Measurements from ENCODE around the gene PHF12. TPM values are rescaled to one million over a fixed set of nuclear protein-coding genes. Genes with fewer than 3 reads are reported as not detected.
"Not testable (repeated sequence)": the region's sequence is repeated elsewhere in the genome, so short reads cannot be mapped to it uniquely, and the experiment has no call there.

Gene PHF12
- total RNA-seq, 1 donor from 2014 or later: 16.8 TPM

DNA sequence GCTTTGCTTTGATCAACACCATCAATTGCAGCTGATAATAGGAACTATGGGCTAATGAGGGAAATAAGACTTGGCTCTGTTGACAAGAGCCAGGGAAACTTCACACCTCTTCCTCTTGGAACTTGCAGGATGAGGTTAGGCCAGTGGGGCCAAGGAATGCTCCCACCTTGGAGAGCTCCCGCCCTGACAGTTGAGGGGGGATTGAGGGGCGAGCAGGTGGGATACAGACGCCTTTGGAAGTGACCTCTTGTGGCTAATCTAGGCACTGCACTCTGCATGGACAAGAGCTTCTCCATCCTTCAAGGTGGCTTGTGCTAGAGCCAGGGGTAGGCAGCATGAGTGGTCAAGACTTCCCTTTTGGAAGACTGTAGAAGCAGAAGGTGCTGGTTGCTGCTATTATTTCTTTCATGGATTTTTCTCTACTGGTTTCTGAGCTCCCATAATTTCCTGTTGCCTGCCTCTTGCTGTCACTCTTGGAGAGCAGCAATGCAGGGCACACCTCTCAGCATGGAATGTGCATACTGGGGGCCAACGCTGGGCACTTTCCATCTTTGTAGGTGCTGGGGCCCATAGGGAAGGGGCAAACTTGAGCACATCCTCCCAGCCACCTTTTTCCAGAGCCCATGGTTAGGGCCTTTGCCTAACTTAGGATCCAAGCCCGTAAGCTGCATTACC is 2.3 kb upstream of the PHF12 start:
- peak; percentile 79 for DNase-seq

DNA sequence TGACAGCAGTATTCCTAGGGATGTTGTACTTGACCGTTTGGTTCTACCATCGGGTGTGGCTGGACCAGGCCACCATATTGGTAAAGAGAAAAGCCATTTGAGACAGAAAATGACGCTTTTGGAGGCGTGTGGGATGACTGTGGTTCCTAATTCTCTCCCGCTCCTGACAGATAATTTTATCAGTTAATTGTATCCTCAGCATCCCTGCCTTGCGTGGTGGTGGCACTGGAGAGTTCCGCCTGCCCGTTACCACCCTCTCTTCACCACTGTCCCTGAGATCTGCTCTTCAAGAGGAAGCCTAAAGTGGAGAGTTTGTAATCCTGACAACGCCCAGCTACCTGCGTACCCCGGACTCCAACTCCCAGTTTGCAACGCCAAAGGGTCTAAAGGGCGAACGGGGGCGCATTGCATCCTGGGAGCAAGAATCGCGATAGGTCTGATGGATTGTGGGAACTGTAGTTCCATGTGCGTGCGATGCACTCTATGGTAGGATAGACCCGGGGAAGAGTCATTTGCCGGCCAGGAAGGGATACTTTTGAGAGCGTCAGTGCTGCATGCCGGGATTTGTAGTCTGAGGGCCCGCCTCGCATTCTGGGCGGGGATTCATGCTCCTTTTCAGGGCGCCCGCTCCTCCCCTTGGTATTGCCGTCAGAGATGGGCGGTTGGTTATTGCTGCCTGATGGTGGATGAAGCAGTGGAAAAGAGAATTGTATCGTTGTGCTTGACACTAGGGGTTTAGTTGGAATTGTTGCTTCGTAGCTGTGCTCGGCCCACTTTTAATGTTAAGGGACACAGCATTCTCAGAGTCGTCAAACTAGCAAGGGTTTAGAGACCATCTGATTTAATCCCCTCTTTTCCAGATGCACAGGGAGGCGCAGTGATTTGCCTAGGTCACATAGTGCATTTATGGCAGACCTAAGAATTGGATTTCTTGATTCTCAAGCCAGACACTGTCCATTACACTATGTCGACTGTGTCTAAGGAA is 965 bp upstream of the PHF12 start:
- DNase-seq: peak; percentile 100

DNA sequence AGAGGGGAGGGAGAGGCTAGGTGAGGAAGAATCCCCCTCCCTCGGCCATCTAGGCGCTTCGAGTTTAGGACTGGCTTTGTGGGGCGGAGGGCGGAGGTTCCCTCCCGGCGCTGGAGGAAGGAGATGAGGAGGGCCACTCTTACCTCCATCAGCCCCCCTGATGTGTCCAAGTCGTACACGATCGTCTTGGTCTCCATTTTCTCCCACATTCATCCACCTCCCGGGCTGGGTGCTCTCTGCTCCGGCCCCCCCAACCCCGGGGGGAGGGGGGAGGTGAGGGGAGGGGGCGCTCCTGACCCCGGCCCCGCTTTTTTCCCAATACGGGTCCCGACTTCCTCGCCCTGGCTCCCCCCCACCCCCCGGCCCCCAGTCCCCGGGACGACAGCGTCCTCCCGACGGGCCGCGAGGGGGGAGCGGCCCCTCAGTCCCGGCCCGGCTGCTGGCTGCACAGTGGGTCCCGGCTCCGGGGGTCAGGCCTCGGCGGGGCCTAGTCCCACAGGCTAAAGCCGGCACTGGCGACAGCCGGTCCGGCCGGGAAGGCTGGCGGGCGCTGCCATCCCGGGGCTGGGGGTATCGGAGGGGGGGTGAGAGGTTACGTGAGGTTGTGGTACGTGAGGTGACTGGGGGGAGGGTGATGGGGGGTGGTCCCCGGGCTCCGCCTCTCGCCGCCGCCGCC is 428 bp downstream of the PHF12 start:
- no peak for DNase-seq

DNA sequence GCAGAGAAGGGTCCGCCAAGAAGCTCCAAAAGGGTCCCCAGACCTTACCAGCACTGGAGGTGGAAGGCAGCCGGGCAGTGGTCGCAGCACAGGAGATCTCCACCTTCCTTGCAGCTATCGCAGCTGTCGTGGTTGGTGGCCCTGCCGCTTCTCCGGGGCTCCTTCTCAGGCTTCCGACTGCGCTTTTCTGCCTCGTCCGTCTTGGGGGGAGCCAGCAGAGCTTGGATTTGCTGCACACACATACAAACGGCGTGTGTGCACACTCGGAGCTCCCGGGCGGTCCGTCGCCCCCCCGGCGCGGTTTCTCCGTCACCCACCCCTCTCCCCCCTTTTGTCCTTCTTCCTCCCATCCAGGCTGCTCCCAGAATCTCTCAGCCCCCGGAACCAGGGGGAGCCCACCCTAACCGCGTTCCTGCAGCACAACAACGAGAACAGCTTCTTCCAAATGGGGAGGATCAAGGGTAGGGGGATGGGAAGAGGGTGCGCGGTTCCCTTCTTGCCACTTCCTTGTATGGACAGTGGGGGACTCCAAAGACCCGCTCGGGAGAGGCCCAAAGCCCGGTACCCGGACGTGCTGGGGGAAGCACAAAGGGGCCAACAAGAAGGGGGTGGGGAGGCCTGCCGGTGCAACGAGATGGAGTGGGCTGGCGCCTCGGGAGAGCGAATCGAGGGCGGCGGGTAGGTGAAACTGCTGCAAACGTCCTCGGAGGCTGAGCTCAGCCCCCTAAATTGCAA is 1.1 kb downstream of the PHF12 start:
- DNase-seq: peak; percentile 58

DNA sequence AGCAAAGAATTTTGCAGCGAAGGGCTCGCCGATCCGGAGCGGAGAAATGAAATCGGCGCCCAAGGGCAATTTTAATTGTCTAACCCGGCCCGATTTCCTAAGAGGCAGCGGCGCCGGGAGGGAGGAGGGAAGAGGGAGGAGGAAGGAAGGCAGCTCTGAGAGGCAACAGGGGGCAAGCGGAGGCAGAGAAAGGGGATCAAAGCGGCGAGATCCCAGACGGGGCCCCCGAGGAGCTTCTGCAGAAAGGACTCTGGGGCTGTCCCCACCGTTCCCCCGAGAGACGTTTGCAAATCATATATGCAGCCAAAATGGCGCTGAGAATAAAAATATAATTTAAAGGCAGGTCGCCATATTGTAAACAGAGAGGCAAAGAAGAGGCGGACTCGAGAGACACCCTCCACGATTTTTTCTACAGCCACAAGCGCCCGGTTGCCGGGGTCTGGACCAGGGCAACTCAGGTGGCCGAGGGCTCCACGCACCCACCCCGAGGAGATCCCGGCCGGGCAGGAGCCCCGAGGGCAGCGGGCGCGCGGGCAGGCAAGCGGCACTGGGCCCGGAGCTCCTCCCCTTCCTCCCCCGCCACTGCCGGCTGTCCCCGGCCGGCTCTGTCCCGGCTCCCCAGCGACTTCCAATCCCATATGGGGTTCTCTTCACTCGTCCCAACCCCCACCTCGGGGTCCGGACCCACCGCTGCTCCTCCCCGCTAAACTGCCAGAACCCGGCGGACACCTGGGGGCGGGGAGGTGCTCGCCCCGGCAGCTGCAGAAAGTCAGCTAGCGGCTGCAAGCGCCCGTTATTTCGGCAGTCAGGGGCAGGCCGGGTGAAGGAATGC is 1.9 kb downstream of the PHF12 start:
- DNase-seq: peak; percentile 64

DNA sequence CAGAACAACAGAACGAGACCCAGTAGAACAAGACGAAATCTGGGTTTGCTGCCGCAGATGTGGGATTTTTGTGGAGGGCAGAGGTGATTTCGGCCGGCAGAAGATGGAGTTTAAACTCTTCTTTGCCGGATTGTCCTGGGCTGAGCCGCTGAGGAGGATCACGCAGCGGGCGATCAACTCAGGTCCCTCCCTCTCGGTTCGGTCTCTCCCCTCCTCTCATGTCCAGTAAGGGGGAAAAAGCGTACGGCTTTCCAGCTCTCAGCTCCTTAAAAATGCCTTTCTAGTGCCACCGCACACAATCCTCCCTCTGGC is 2.5 kb downstream of the PHF12 start:
- DNase-seq: peak; percentile 68

DNA sequence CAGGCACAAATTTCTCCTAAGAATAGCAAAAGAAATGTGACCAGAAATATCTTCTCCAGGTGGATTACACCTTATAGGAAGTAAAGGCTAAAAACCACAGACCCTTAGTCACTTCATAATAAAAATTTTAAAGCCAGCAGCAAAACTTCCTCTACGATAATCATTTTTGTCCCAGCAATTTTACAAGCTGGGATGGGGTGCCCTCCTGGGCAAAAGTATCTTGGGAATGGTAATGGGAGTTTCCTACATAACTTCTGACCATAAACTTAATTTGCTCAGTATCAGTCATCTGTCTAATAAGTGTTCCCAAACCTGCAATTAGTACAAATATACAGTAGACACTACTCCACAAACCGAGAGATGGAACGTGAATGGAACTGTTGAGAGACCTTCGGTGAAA is 3.0 kb downstream of the PHF12 start:
- DNase-seq: no peak

DNA sequence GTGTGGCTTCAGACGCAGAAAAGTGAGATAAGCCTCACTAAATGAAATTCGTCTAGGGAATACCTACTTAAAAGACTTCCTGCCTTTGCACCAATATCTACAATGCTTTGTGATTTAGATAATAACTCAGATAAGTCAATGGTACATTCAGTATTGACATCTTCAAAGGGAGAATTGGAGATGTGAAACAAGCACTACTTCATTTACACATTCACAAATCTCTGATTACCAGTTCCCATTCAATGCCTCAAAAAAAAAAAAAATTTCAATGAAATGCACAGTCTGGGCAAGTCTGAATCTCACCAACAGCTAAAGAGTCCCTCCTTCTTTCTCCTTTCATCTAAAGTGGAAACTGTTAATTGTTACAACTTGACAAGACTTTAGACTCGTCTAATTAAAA is 3.7 kb downstream of the PHF12 start:
- no peak for DNase-seq

DNA sequence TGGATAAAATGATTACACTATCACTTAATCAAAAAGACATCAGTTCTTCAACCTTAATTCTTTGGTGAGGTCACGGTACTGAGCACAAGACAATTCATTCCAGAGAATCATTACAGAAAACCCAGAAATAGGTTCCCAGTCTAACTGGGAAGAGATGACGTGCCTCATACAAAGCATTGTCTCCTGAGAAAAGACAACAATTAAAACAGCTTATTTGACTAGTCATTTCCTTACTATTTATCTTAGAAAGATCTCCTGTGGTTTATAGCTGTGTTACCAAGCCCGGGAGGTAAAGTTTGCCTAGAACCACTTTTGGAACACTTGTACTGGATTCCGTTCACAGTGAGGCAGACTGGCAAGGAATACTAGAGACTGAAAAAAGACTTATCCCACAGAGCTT is 5.1 kb downstream of the PHF12 start:
- DNase-seq: peak; percentile 92

DNA sequence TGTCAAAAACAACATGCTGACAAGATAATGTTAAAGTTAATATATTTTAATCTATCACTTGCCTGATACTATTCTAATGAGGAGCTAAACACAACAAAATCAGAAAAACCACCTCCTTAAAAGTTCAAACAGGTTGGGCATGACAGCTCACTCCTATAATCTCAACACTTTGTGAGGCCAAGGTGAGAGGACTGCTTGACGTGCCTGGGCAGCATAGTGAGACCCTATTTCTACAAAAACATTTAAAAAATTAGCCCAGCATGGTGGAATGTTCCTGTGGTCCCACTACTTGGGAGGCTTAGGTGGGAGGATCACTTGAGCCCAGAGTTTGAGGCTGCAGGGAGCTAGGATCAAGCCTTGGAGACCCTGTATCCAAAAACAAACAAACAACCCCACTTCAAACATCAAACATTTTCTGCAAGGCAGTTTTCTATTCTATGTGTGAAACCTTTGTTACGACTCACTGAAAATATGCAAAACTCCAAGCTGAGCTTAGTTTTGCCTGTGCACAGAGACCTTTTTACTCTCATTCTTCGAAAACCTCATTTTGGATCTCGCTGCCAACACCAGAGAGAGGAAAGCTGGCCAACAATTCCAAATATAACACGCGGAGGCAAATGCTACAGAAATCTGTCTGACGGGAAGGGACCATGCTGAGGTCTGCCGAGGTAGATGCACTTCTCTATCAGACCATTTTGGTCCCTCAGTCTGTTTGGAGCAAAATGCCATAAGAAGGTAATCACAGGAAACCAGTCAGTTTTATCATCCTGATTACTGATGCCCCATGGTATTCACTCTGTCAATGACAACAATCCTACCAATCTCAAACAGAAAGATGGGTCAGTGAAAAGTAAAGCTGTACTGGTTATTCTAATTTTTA is 6.2 kb downstream of the PHF12 start:
- peak; percentile 38 for DNase-seq

DNA sequence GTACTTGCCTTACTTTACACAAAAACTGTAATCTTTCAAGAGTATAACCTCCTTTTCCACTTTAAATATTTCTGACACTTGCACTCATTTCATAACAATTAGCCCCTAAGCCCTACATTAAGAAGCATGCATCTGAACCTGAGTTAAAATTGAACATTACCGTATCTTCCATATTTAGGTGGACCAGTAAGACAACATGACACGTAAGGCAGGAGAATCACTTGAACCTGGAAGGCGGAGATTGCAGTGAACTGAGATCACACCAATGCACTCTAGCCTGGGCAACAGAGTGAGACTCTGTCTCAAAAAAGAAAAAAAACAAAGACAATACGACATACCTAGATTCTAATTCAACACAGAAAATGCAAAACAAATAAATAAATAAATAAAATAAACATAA is 7.0 kb downstream of the PHF12 start:
- no peak for DNase-seq

DNA sequence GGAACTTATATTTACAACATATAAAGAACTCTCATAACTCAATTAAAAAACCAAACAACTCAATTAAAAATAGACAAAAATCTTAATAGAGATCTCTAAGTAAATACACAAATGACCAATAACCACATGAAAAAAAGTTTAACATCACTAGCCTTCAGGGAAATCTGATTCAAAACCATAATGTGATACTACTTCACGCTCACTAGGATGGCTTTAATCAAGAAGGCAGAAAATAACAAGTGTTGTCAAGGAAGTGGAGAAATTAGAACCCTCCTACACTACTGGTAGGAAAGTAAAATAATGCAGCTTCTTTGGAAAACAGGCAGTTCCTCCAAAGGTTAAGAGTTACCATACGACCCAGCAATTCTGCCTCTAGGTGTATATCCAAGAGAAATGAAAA is 8.4 kb downstream of the PHF12 start:
- no peak for DNase-seq

DNA sequence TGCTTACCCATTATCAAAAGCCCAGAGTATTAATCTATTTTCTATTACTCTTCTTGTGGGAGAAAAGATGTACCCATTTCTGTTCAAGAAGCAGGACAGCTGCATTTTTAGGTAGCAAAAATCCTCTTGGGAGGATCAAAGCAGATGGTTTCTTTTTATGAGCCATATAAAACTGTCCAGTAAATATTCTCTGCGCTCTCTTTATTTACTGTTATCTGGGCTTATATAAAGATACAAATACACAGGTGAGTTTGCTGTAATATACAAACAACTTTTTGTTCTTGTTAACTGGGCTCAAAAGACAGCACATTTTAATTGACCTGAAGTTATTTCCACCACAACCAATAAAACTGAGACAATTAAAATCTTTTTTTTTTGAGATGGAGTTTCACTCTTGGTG is 10.1 kb downstream of the PHF12 start:
- DNase-seq: no peak

DNA sequence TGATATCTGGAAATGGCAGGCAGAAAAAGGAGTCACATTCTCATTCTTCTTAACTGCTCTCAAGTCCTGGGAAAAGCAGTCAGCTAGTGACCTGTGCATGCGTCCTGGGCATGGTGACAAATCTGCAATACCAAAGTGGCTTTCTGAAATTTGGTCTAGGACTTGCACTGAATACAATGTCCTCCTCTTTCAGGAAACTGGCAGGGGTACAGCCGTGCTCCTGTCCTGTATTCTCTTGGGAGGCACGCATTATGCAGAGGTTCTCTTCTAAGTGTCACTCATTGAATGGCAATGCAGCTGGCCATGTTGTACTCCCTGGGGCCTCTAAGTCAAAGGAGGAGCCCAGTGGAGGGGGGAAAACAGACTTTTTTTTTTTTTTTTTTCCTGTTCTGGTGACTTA is 10.6 kb downstream of the PHF12 start:
- DNase-seq: no peak

DNA sequence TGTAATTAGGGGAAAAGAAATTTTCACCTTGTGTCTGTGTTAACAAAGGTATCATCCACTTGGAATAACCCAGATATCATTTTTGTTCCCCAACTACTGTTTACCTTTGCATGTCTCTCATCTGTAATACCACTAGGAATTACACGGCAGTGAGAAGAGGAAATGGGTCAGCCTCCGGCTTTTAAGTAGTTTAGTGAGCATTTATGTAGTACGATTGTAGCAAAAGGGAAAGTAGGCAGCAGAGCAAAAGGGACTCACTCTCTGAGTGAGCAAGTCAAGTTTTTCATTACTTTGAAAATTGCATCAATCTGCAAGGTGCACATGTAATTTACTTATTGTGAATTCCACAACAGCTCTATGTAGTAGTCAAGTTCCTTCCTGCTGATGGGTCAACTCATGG is 11.2 kb downstream of the PHF12 start:
- DNase-seq: peak; percentile 58

DNA sequence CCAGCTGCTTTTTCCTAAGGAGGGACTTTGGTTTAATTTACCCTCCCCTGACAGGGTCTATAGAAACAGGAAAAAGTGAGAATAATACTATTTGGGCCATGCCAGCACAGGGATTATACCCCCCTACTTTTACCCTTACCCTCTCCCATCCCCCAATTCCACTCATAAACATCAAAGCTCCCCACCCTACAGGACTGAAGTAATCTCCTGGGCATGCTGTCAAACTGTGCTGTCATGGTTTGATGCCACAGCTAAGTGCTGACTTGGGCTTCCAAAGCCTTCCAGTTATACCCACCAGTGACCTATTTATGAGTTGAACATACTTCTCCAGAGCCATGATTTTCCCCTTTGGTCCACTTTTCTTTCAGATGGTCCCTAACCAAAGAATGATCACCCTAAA is 12.8 kb downstream of the PHF12 start:
- no peak for DNase-seq

DNA sequence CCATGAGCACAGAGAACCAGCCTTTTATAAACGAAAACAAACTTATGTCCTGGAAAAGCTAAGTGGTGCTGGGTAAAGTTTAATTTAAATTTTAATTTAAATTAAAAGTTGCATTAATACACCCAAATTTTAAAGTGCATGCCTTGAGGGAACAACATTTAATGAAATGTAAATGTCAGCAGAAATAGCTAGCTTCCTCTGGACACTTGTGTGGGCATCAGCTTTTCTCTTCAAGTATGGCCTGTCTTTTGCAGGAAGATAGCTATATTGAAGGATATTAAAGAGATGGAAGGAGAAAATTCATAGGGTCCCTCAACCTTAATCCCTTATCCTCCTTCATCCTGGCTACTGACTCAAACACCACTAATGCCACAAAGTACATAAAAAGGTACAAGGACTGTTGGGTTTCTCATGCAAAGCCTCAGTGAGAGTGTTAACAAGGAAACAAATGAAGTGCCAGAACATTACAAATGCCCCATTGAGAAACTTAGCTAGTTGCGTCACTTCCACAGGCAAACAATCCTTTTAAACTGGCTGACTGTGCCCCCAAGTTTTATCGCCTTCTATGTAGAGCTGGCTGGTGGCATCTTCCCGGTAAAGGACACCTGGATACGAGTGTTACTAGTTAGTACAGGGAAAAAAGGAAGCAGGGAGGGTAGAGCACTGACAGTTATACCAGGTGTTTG is 14.1 kb downstream of the PHF12 start:
- no peak for DNase-seq

DNA sequence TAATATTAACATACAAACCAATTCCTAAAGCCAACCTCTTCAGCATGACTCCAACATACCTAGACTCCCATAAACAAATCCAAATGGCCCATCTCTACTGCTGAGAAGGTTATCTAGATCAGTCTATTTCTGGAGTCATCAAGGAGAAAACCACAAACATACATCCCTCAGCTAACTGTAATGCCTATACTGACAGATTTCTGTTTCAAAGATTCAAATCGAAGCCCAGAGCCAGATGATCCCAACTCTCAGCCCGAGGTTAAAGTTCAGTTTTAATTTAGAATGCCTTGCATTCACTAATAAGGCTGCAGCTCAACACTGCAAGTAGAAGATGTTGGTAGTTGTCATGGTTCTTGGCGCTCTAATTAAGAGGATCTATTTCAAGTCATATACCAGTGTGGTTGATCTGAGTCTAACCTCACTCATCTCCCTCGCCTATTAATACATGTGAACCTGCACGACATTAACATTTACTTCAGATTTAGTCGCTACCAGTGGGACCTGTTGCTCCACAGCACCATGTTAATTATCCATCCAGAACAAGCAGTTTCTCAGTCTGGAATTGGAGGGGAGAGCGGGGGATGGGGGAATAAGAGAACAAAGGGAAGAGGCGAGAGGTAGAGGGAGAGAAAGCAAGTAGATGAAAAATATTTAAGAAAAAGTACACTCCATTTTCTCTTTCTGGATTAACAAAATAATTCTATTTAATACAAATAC is 15.4 kb downstream of the PHF12 start:
- DNase-seq: no peak

DNA sequence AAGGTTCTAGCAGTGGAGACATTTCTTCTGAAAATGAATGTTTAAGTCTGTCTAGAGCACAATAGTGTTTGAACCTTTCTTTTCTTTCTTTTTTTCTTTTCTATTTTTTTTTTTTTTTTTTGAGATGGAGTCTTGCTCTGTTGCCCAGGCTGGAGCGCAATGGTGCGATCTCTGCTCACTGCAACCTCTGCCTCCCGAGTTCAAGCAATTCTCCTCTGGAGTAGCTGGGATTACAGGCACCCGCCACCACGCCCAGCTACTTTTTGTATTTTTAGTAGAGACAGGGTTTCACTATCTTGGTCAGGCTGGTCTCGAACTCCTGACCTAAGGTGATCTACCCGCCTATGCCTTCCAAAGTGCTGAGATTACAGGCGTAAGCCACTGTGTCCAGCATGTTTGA is 16.8 kb downstream of the PHF12 start:
- DNase-seq: not testable (repeated sequence)

DNA sequence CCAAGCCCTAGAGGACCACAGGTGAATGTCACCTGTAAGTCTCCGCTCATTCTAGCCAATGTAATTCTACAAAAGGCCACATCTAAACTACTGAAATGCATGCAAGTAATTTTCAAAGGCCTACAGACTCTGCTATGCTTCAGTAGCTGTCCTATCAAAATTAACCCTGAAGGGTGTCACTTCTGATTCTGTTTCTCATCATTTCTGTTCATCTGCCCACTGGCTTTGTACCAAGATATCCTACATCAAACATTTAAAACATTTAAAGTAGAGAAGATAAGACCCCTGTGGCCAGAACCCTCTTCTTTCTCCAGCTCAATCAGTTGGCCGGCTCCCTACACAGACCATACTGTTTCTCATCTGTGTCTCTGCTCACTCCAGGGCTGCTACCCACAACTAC is 21.5 kb downstream of the PHF12 start:
- DNase-seq: no peak

Data from dermis blood vessel endothelial cell (primary cell).